ENCODE results near the gene PRDM16.

The PRDM16 gene

DNA sequence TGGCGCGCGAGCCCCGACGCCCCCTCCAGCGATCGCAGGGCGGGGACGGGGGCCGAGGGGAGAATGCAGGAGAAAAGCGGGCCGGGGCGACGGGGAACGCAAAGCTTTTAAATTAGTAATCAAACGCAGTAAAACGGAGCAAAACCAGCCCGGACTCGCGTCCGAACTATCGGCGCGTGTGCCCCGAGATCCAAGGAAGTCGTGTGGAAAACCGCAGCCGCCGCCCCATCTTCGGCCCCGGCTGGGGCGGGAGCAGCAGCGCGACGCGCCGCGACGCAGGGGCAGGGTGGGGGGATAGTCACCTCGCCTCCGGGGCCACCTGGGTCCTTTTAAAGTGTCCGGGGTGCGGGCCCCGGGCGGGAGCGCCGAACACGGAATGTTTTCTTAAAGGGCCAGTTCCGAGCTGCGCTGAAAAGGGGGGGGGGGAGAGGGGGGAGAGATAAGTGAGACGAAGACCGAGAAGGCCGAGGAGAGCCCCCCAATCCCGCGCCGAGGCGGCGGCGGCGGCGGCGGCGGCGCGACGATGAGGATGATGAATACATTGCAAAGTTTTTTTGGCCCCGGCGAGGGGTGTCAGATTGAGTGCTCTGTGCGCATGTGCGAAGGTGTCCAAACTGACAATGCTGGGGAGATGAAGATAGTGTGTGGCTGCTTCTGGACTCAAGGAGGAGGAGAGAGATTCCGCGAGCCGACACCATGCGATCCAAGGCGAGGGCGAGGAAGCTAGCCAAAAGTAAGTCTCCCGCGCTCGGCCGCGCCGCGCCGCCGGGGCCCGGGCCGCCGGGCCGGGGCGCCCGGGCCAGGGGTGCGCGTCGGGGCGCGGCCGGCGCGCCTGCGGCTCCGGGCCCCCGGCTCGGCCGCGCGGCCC, at the start of gene PRDM16:
PRDM16 (plus strand) TSS at position 640 of the 868 bp plus-strand sequence; CDS start at position 697, 57 bp downstream.
- DNase-seq = peak; percentile 32

DNA sequence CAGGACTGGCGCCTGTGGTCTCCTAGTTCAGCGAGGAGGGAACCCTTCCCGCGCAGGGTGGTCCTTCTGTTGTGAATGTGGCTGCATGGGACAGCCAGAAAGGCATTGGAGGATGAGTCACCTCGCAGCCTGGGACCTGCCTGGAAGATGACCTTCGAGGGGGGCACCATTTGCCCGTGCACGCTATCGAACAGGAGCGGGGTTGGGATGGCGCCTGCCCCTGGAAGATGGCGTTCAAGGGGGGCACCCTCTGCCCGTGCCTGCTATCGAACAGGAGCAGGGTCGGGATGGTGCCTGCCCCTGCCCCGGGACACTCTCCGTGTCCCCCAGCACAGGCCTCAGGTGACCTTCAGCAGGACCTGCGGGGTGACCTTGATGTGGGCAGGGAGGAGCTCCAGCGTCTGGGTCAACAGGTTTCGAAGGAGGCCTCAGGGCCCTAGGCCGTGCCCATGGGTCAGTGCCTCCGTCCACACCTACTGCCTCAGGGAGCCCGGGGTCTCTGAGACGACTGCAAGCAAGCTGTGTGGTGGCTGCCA, 49.4 kb upstream of the PRDM16 start:
- DNase-seq = no peak

DNA sequence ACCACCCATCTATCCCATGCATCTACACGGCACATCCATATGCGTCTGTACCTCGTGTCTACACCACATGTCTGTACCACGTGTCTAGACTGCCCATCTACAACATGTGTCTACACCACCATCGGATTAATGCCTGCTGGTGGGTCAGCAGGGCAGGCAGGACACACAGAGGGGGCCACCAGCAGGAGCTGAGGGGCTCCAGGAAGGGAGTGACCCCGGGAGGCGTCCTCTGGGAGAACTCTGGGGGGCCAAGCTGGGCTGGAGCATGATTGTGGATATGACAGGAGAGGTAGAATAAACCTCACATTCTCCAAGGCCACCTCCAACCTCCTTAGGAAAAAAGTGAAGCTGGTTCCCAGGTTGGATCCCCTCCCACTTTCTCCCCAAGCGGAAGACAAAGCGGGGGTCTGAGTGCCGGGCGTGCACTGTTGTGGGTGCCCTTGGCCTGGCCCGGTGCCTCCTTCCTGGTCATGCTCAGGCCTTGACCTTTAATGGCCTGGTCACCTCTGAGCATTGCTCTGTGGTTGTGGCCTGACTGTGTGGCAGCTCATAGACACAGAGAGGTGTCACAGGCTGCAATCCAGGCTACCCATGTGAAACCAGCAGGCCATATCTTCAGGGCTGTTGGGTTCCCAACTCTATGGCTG, 48.6 kb upstream of the PRDM16 start:
- no peak for DNase-seq

DNA sequence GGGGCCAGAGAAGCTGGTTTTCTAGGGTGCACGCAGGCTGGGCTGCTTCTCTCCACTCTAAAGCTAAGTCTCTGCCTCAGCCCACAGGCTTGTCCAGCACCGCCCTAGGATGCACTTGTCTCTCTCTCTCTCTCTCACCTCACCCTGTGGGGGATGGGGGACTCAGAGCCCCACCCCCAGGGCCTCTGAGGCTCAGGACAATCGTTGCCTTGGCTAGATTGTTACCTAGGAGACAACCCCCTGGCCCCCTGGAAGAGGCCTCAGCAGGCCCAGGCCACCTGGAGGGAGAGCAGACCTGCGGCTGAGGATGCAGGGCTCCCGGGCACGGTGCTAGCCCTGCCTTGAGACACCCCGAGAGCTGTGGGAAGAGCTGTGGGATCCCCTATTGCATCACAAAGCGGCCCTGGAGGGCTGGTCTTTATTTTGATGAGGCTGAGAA, 47.8 kb upstream of the PRDM16 start, which contains the start of gene ACTRT2:
ACTRT2 (plus strand) TSS at position 235 of the 439 bp plus-strand sequence. CDS start 220 bp downstream, outside the sequence.
- DNase-seq = no peak

GRCh38 chr1:3021801-3022401, 47.1 kb upstream of the PRDM16 start:
- no peak for DNase-seq

DNA sequence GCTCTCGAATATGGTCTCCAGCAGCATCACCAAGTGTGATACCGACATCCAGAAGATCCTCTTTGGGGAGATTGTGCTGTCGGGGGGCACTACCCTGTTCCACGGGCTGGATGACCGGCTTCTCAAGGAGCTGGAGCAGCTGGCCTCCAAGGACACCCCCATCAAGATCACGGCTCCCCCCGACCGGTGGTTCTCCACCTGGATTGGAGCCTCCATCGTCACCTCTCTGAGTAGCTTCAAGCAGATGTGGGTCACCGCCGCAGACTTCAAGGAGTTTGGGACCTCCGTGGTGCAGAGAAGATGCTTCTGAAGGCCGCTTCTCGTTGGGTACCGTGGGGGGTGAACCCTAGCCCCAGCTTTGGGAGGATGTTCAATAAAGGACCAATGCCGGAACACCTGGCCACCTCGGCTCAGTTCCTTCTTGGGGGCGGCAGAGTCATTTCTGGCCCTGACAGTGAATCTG, 46.5 kb upstream of the PRDM16 start:
- no peak for DNase-seq

- DNase-seq = no peak
Observed at GRCh38 chr1:3022976-3023375, 46.0 kb upstream of the PRDM16 start.

DNA sequence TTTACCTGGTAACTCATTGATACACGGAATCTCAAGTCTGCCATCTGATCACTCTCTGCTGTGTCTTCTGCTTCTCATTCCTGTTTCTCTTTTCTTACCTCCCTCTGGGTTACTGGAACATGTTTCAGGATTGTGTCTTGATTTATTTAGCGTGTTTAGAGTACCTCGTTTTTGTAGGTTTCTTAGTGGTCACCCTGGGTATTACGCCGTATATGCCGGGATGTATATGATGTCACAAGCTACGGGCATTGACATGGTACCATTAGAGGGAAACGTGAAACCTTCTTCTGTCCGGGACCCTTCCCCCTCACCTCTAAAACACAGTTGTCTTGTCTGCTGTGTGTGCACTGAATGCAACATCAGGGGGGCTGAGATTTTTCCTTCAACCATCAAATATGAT, 45.0 kb upstream of the PRDM16 start:
- DNase-seq = no peak

DNA sequence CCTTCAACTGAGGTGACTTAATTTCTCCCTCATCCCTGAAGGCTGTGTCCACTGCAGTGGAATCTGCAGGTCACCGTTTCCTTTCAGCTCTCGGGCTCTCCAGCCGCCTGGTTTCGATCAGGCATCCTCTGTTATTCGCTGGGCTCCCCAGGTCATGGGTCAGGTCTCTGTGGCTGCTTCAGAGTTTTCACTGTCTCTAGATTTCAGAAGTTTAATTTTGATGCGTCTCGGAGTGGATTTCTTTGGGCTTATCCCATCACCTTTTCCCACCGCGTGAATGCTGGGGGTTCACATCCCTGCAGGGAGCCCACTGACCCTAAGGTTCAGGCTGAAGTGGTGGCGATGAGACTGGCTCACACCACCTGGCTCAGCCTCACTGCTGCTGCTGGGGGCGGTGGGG, 44.4 kb upstream of the PRDM16 start:
- DNase-seq = no peak

- DNase-seq = no peak
Observed at GRCh38 chr1:3026124-3026523, 42.9 kb upstream of the PRDM16 start.

DNA sequence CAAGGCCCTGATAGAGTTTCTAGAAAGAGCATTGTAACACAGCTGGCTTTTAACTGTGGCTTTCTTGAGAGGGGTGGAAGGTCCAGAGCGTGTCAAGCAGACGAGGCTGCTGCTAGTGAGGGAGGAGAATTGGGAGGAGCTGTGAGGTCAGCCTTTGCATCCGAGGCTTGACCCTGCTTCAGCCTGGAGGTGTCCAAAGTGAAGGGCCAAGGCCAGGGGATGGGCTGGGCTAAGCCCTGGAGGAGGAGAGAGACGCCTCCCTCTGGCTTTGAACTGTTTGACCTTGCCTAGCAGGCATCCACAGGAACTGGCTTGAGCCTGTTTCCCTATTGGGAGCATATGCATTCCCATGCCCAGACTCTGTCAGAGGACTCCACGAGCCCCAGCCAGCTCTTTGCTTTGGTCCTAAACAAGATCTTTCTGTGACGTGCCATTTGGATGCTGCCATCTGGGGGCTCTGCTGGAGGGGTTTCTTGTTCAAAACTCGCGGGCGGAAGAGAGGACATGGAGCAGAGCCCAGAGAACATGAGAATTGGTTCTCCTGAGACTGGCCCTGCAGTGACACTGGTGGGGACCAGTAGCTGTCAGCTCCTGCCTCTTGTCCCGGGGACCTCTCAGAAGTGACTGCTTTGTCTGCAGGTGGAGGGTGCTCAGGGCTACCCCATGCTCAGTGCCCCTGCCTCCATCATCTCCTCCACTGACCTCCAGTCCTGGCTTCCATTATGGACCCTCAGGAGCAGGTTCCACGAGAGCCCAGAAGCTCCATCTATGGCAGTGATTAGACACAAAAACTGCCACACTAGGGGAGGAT, 42.2 kb upstream of the PRDM16 start:
- DNase-seq = no peak

GRCh38 chr1:3027611-3028371, 41.2 kb upstream of the PRDM16 start:
- no peak for DNase-seq

- no peak for DNase-seq
Observed at GRCh38 chr1:3028531-3029282, 40.3 kb upstream of the PRDM16 start.

- DNase-seq = no peak
Observed at GRCh38 chr1:3029481-3029961, 39.5 kb upstream of the PRDM16 start.

- DNase-seq = no peak
Observed at GRCh38 chr1:3029991-3030662, 38.9 kb upstream of the PRDM16 start.

- no peak for DNase-seq
Observed at GRCh38 chr1:3030663-3031381, 38.2 kb upstream of the PRDM16 start.

DNA sequence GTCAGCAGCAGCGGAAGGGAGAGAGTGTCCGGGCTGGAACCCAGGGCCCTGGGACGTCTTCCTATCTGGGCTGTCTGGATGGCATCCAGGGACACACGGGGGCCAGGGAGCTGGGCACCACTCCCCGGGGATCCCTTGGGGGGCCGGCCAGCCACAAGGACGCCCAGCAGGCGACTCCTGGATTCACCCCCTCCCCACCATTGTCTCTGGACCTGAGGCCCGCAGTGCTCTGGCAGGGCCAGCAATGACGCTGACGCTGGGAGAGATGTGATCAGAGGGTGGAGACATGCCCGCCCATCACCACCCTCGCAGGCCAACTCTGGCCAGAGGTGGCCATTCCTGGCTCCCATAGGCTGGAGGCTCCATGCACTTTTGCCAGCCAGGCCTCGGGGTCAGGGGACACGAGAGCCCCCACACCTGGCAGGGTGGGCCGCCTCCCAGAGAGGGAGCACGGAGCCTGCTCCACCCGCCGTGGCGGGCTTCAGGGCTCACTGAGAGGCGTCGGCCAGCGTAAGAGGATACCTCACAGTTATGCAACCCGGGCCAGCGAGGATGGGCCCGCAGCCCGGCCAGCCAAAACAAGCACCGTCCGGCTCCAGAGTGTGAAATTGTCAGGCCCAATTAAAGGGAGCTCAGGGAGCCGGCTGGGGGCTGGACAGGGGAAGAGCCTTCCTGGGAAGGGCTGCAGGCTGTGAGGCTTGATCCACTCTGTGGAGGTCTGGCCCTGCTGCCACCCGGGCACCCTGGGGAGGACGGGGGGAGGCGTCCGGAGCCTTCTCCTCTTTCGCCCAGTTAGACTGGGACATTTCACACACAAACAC, 37.4 kb upstream of the PRDM16 start:
- no peak for DNase-seq

DNA sequence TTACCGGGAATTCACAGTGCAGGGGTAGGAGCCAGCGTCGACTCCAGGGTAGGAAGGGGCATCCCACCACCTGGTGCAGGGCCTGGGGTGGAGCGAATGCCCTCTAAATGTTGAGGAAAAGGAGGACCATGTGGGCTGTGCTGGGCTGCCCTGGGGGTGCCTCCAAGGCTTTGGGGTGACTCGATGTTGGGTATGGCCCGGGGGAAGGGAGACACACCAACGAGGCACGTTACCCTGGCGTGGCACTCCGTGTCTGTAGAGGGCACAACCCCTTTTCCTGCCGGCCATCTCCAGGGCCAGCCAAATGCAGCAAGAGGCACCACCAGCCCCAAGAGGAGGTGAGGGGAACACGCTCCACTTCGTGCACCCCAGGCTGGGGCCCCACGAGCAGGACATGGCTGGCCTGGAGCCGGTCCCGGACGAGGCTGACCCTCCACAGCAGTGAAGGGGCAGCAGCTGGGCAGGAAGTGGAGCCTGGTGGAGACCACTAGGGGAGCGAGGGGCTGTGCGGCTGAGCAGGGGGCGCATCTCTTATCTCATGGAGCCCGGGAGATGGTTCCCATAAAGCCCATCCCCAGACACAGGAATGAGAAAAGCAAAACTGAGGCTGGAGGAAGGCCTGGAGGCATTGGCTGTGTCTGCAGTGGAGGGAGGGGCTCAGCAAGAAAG, 36.5 kb upstream of the PRDM16 start:
- DNase-seq = no peak

All from CD4-positive, alpha-beta T cell treated with Interleukin-6 for 4 hours (primary cell).